Left lung (tissue), 10 donors: Measurements from ENCODE around the gene COMMD2. TPM values are rescaled to one million over a fixed set of nuclear protein-coding genes. Genes with fewer than 3 reads are reported as not detected.

ENCODE experiments used
- ATAC-seq: fragments of 200-7000 bp; cut with Tn5 transposase; one replicate; pipeline ENCODE4 v1.9.1; 2020; ENCODE audit warnings: moderate library complexity
- DNase-seq, 4 donors: peaks; one replicate each; pipeline ENCODE4 v3.0.0-alpha.2; 2013 to 2020
- H3K27ac ChIP-seq, 2 donors: fragments of 200-600 bp; sonication (generic) in 1 of 2; one replicate each; pipeline versions ENCODE4 v1.5.0 to v1.8.0; 2020 to 2021
- H3K27me3 ChIP-seq, 2 donors: fragments of 200-600 bp; sonication (generic) in 1 of 2; one replicate each; pipeline versions ENCODE4 v1.5.0 to v1.8.0; 2020 to 2021
- H3K36me3 ChIP-seq, 2 donors: fragments of 200-600 bp; sonication (generic) in 1 of 2; one replicate each; pipeline versions ENCODE4 v1.5.0 to v1.8.0; 2020 to 2021
- H3K4me1 ChIP-seq, 2 donors: fragments of 200-600 bp; one replicate each; pipeline ENCODE4 v1.8.0; 2021
- H3K4me3 ChIP-seq, 2 donors: fragments of 200-600 bp; sonication (generic) in 1 of 2; one replicate each; pipeline versions ENCODE4 v1.5.0 to v1.8.0; 2020 to 2021; ENCODE audit warnings: mild to moderate bottlenecking in 1 of 2
- H3K9me3 ChIP-seq, 2 donors: fragments of 200-600 bp; sonication (generic) in 1 of 2; one replicate each; pipeline versions ENCODE4 v1.5.0 to v1.8.0; 2020 to 2021
- CTCF ChIP-seq, 2 donors: fragments of 200-600 bp; sonication (generic) in 1 of 2; IDR thresholded peaks; one replicate each; pipeline versions ENCODE4 v1.5.0 to v1.8.0; 2021; ENCODE audit warnings: antibody characterized with exemption in 2 of 2
- intact Hi-C, 2 donors: fragments of 100-400 bp; cut with DNase I; formaldehyde crosslinking; loops; one replicate each; pipeline versions ENCODE4 v1.11.2 to v1.14.2; 2022
- polyA plus RNA-seq, 6 donors: library from polyadenylated mRNA; unstranded; fragments of 120-200 nt; gene quantifications; one replicate each; pipeline ENCODE4 v1.2.1, GENCODE V29; 2013; ENCODE audit not compliant: insufficient read length in 6 of 6
- total RNA-seq, 2 donors: library from RNA; stranded (reverse); fragmentation: NEBNext Ultra II Directional; extraction: Animal tissue kit (Norgen Biotek cat#: 25700); gene quantifications; one replicate each; pipeline ENCODE4 v1.2.1, GENCODE V29; 2021
- donor health status: DM: no; HTN: yes; CAD: no.
- donor health status: DM: no; HTN: no; CAD: no.

COMMD2 gene
- total and polyA plus RNA-seq, 8 donors: 43.1 to 63.8 (median 57.2) TPM

- ATAC-seq (no peak), DNase-seq (no peak)
- Histone ChIP-seq H3K27me3 (no peaks in the 10 kb centered on the region), H3K27ac (no peak overlapping the region), H3K4me1 (no peaks in the 10 kb centered on the region), H3K4me3 (no peak overlapping the region), H3K36me3 (no peaks in the 10 kb centered on the region), H3K9me3 (no peaks in the 10 kb centered on the region)
- TF ChIP-seq CTCF (IDR thresholded peaks at IDR 0.05): no peak
- intact Hi-C loops: no loop called here
These were observed 20.6 kb upstream of the COMMD2 start for GRCh38 chr3:149772861-149773260.

DNA sequence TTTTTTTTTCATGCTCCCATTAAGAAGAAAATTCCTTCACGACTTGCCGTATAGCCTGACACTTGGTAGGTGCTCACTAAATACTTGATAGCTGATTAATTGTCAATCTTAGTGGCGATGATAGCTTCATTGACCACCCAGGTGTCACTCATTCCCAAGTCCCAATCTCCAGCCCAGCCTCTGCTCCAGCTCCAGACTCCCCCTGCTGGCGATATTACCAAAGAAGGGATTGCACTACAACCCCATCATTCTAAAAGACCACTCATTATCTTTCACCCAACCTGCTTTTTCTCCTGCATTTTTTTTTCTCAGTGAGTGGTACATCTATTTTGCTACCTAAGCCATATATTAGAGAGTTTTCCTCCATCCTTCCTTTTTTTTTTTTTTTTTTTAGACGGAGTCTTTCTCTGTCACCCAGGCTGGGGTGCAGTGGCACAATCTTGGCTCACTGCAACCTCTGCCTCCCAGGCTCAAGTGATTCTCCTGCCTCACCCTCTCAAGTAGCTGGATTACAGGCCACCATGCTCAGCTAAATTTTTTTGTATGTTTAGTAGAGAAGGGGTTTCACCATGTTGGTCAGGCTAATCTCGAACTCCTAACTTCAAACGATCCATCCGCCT lies 19.5 kb upstream of the COMMD2 start:
- Histone ChIP-seq H3K36me3 (no peaks in the 10 kb centered on the region), H3K27ac (no peak overlapping the region), H3K9me3 (no peaks in the 10 kb centered on the region), H3K27me3 (no peaks in the 10 kb centered on the region), H3K4me1 (no peaks in the 10 kb centered on the region), H3K4me3 (no peak overlapping the region)
- peak in 2 of 4 donors; percentile 42 to 43 for DNase-seq
- intact Hi-C loops: no loop called here
- peak; percentile 57 to 78 for TF ChIP-seq CTCF (IDR thresholded peaks at IDR 0.05)
- peak; percentile 82 for ATAC-seq

GRCh38 chr3:149770246-149770645 lies 18.0 kb upstream of the COMMD2 start:
- Histone ChIP-seq H3K4me3 (no peak overlapping the region), H3K4me1 (no peaks in the 10 kb centered on the region), H3K27me3 (no peaks in the 10 kb centered on the region), H3K27ac (no peak overlapping the region), H3K9me3 (no peaks in the 10 kb centered on the region), H3K36me3 (no peaks in the 10 kb centered on the region)
- ATAC-seq (no peak), DNase-seq (no peak)
- intact Hi-C loops: no loop called here
- no peak for TF ChIP-seq CTCF (IDR thresholded peaks at IDR 0.05)

DNA sequence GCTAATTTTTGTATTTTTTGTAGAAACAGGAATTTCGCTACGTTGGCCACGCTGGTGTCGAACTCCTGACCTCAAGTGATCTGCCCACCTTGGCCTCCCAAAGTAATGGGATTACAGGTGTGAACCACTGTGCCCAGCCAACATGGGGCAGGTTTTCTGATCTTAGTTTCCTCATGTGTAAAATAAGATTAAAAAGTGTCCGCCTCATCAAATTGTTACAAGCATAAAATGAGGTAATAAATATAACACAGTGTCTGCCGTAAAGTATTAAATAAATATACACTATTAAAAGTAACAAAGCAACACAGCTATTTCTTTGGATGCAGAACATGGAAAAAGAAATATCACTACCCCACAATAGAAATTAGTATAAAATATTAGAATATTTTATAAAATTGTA lies 16.4 kb upstream of the COMMD2 start:
- no peak for TF ChIP-seq CTCF (IDR thresholded peaks at IDR 0.05)
- H3K9me3 ChIP-seq: no peaks in the 10 kb centered on the region
- H3K27ac ChIP-seq: no peak overlapping the region
- intact Hi-C loops: no loop called here
- H3K4me1 ChIP-seq: no peaks in the 10 kb centered on the region
- H3K36me3 ChIP-seq: no peaks in the 10 kb centered on the region
- peaks cover 0 to 5% of the 10 kb centered on the region in 2 donors for H3K27me3 ChIP-seq
- ATAC-seq (no peak), DNase-seq (no peak)
- H3K4me3 ChIP-seq: no peak overlapping the region

DNA sequence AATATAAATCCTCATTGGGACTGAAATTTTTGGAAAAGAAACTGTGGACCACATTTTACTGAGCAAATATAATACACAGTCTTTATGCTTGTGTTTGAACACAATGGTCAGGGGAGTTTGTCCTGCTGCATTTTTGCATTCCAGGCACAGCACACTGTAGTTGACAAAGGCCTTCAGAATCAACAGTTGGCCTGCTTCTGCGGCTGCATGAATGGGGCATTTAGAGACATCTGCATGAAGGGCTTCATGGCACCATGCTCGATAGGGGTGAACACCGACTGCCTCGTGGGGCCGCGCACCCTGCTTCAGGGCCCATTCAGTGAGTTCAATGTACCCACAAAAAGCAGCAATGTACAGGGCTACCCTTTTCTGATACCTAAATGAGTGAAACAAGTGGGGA lies 15.4 kb upstream of the COMMD2 start:
- H3K36me3 ChIP-seq: no peaks in the 10 kb centered on the region
- intact Hi-C loops: no loop called here
- H3K9me3 ChIP-seq: no peaks in the 10 kb centered on the region
- H3K27ac ChIP-seq: no peak overlapping the region
- ATAC-seq: no peak
- no peak for TF ChIP-seq CTCF (IDR thresholded peaks at IDR 0.05)
- no peak for DNase-seq
- H3K4me3 ChIP-seq: no peak overlapping the region
- H3K27me3 ChIP-seq: peaks cover 0 to 8% of the 10 kb centered on the region in 2 donors
- no peaks in the 10 kb centered on the region for H3K4me1 ChIP-seq
